ENCODE results near the gene NCOA3. TPM values are rescaled to one million over a fixed set of nuclear protein-coding genes. Genes with fewer than 3 reads are reported as not detected.

Gene NCOA3
- polyA plus RNA-seq, 1 of the 3 experiments (the other 2 are of a cell fraction) = 5.8 TPM

- peaks cover 34 to 76% of the 10 kb centered on the region in 2 experiments for H3K36me3 ChIP-seq (replicated peaks in 1 of 2; ENCODE audit: control insufficient read depth in 1 of 2, insufficient read depth in 2 of 2, low read length in 1 of 2)
- H3K4me2 ChIP-seq = no peak overlapping the region
- ChIA-PET POLR2A (no interaction called here), CTCF (no interaction called here)
- no peaks in the 10 kb centered on the region for H3K9me2 ChIP-seq
- no peaks in the 10 kb centered on the region for H3F3A ChIP-seq (replicated peaks; ENCODE audit: insufficient read depth)
- TF ChIP-seq SIN3A (IDR thresholded peaks at IDR 0.05; ENCODE audit: borderline replicate concordance, low read depth, low read length) (no peak), RAD21 (IDR thresholded peaks at IDR 0.05; ENCODE audit: low read length) (no peak), RCOR1 (IDR thresholded peaks at IDR 0.05; ENCODE audit: low read length) (no peak), YY1 (IDR thresholded peaks at IDR 0.05; ENCODE audit: low read depth) (no peak), CTCF (IDR thresholded peaks at IDR 0.05) (no peak)
- TF ChIP-seq, protein P1, sequence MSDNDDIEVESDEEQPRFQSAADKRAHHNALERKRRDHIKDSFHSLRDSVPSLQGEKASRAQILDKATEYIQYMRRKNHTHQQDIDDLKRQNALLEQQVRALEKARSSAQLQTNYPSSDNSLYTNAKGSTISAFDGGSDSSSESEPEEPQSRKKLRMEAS (IDR thresholded peaks at IDR 0.05; ENCODE audit: low read depth) = no peak
- H3K4me3 ChIP-seq (ENCODE audit: low read depth in 2 of 2, low read length in 1 of 2) = no peak overlapping the region
- H3K9me3 ChIP-seq = no peaks in the 10 kb centered on the region
- no peaks in the 10 kb centered on the region for H4K20me1 ChIP-seq (ENCODE audit: insufficient read depth)
- no peaks in the 10 kb centered on the region for H3K4me1 ChIP-seq (ENCODE audit: control insufficient read depth in 1 of 2, insufficient read depth in 2 of 2, low read depth in 1 of 2, low read length in 1 of 2)
- no peaks in the 10 kb centered on the region for H3K27me3 ChIP-seq (ENCODE audit: insufficient read depth)
- H2AFZ ChIP-seq (ENCODE audit: low read depth) = no peak overlapping the region
- no peaks in the 10 kb centered on the region for H3K79me2 ChIP-seq (ENCODE audit: insufficient read depth)
- H3K9ac ChIP-seq = no peak overlapping the region
- no peak for DNase-seq
- no peak overlapping the region for H3K27ac ChIP-seq (ENCODE audit: low read depth in 2 of 2, low read length in 1 of 2)
- 97% methylated on average over 2 of the region's 2 CpGs for whole genome bisulfite sequencing (ENCODE audit: low lambda C conversion rate)
Observed at GRCh38 chr20:47656318-47656717, 154.6 kb downstream of the NCOA3 start.

- Histone ChIP-seq H4K20me1 (ENCODE audit: insufficient read depth) (no peaks in the 10 kb centered on the region), H3K4me1 (ENCODE audit: control insufficient read depth in 1 of 2, insufficient read depth in 2 of 2, low read depth in 1 of 2, low read length in 1 of 2) (peaks cover 3 to 4% of the 10 kb centered on the region in 2 experiments; a peak in 2 of 4 replicates), H3K4me3 (ENCODE audit: low read depth in 2 of 2, low read length in 1 of 2) (no peak overlapping the region), H3K27ac (ENCODE audit: low read depth in 2 of 2, low read length in 1 of 2) (no peak overlapping the region), H3K79me2 (ENCODE audit: insufficient read depth) (no peaks in the 10 kb centered on the region), H3K36me3 (replicated peaks in 1 of 2; ENCODE audit: control insufficient read depth in 1 of 2, insufficient read depth in 2 of 2, low read length in 1 of 2) (peaks cover 9 to 58% of the 10 kb centered on the region in 2 experiments), H3F3A (replicated peaks; ENCODE audit: insufficient read depth) (no peaks in the 10 kb centered on the region), H2AFZ (ENCODE audit: low read depth) (no peak overlapping the region), H3K9me3 (no peaks in the 10 kb centered on the region), H3K27me3 (ENCODE audit: insufficient read depth) (no peaks in the 10 kb centered on the region), H3K4me2 (no peak overlapping the region), H3K9me2 (no peaks in the 10 kb centered on the region), H3K9ac (no peak overlapping the region)
- TF ChIP-seq ZBTB33 (IDR thresholded peaks at IDR 0.05; ENCODE audit: borderline replicate concordance, low read depth) (no peak), POLR2AphosphoS5 (IDR thresholded peaks at IDR 0.05; ENCODE audit: low read depth, low read length) (no peak), CHD2 (IDR thresholded peaks at IDR 0.05; ENCODE audit: low read length, partially characterized antibody) (no peak), NRF1 (IDR thresholded peaks at IDR 0.05; ENCODE audit: low read depth, low read length) (no peak), RFX5 (IDR thresholded peaks at IDR 0.05; ENCODE audit: low read length) (no peak)
- TF ChIP-seq, protein P2, sequence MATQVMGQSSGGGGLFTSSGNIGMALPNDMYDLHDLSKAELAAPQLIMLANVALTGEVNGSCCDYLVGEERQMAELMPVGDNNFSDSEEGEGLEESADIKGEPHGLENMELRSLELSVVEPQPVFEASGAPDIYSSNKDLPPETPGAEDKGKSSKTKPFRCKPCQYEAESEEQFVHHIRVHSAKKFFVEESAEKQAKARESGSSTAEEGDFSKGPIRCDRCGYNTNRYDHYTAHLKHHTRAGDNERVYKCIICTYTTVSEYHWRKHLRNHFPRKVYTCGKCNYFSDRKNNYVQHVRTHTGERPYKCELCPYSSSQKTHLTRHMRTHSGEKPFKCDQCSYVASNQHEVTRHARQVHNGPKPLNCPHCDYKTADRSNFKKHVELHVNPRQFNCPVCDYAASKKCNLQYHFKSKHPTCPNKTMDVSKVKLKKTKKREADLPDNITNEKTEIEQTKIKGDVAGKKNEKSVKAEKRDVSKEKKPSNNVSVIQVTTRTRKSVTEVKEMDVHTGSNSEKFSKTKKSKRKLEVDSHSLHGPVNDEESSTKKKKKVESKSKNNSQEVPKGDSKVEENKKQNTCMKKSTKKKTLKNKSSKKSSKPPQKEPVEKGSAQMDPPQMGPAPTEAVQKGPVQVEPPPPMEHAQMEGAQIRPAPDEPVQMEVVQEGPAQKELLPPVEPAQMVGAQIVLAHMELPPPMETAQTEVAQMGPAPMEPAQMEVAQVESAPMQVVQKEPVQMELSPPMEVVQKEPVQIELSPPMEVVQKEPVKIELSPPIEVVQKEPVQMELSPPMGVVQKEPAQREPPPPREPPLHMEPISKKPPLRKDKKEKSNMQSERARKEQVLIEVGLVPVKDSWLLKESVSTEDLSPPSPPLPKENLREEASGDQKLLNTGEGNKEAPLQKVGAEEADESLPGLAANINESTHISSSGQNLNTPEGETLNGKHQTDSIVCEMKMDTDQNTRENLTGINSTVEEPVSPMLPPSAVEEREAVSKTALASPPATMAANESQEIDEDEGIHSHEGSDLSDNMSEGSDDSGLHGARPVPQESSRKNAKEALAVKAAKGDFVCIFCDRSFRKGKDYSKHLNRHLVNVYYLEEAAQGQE (IDR thresholded peaks at IDR 0.05; ENCODE audit: low read depth, low read length) = no peak
- WGBS (ENCODE audit: low lambda C conversion rate) = 95% methylated on average over 6 of the region's 7 CpGs
- DNase-seq = no peak
- POLR2A ChIA-PET = no interaction called here
- CTCF ChIA-PET = interaction anchor here (1.2 to 24.9 kb wide), 3 partner anchors 18 to 963 kb away, joined by 3 to 437 read pairs (median 6); no protein-coding TSS in a partner anchor
Observed at GRCh38 chr20:47659904-47660601, 158.4 kb downstream of the NCOA3 start.

All from SK-N-SH (cell line).